Measurements from ENCODE around the gene DYSF.

- TF ChIP-seq CTCF (conservative IDR thresholded peaks at IDR 0.05; ENCODE audit: low read length) (no peak), EZH2phosphoT487 (IDR thresholded peaks at IDR 0.05; ENCODE audit: borderline replicate concordance) (no peak)
Observed at GRCh38 chr2:71631411-71631931, 178.1 kb downstream of the DYSF start.
